Measurements from ENCODE around the gene FAM174C. TPM values are rescaled to one million over a fixed set of nuclear protein-coding genes. Genes with fewer than 3 reads are reported as not detected.

The FAM174C gene
- total RNA-seq, 1 experiment from 2014 or later: 59.4 TPM

DNA sequence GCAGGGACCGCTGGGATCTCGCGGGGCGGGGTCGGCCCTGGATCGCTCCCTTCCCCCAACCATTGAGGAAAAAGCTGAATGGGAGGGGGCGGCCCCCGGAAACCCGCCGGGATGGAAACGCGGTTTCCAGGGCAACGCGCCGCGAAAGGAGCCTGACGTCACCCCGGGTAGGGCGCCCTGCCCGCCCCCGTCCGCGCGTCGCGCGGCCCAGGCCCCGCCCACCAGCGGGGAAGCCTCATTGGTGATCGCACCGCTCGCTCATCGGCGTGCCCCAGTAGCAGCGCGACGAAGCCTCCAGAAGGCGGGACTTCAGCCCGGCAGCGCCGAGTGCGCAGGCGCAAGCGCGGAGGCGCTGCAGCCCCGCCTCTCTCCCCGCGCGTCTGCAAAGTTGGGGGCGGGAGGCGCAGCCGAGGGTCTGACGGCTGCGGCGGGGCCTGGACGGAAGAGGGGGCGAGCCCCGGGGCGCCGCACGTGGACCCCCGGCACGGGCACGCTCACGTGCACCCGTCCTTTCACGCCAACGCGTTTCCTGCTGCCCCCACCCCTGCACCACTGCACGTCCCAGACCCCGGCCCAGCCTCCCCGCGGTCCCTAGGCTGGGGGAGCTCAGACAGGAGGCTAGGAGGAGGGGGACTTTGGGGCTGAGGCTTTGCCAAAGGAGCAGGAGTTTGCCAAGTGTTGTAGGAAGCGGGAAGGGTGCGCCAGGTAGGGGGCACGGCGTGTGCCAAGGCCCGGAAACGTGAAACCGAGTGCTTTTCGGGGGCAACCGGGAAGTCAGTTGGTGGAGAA lies 14.4 kb upstream of the FAM174C start:
- ATAC-seq: peak; percentile 72
- no peaks in the 10 kb centered on the region for H3K27me3 Mint-ChIP-seq (ENCODE audit: low read depth)
- peak overlapping the region; percentile 86; the same call in 1 of the 2 replicates for H3K27ac Mint-ChIP-seq
- H3K4me1 Mint-ChIP-seq: peaks cover 57% of the 10 kb centered on the region
- ChIA-PET POLR2A (interaction anchor here (0.5 to 3.6 kb wide), 5 partner anchors 8 to 230 kb away, joined by 3 to 31 read pairs (median 4); partner anchors contain the start of genes CIRBP and REEP6), CTCF (interaction anchor here (0.6 to 15.6 kb wide), 6 partner anchors 8 to 397 kb away, joined by 3 to 648 read pairs (median 4); partner anchors contain the start of genes ARHGAP45 and ATP5F1D)
- H3K36me3 Mint-ChIP-seq: peaks cover 18% of the 10 kb centered on the region
- no peaks in the 10 kb centered on the region for H3K9me3 Mint-ChIP-seq
- peak; percentile 98 for DNase-seq (ENCODE audit: low spot score)
- H3K4me3 Mint-ChIP-seq: peak overlapping the region; percentile 89
- TF ChIP-seq FOXJ3 (CRISPR knock-in tag; IDR thresholded peaks at IDR 0.05; ENCODE audit: borderline replicate concordance) (no peak), NR3C1 (CRISPR knock-in tag; conservative IDR thresholded peaks at IDR 0.05; ENCODE audit: low read depth) (no peak), ZNF121 (CRISPR knock-in tag; IDR thresholded peaks at IDR 0.05) (no peak), ETV6 (CRISPR knock-in tag; IDR thresholded peaks at IDR 0.05) (peak; percentile 72; the same call in 1 of the 2 replicates), CREB1 (CRISPR knock-in tag; IDR thresholded peaks at IDR 0.05) (no peak), SP1 (CRISPR knock-in tag; conservative IDR thresholded peaks at IDR 0.05) (peak; percentile 96), FOXP1 (CRISPR knock-in tag; IDR thresholded peaks at IDR 0.05; ENCODE audit: borderline replicate concordance) (0 out of 2 replicates have a peak, but pooled peaks have one; percentile 44), HMGA2 (CRISPR knock-in tag; IDR thresholded peaks at IDR 0.05) (no peak), NFATC4 (CRISPR knock-in tag; IDR thresholded peaks at IDR 0.05) (peak; percentile 62; the same call in 1 of the 2 replicates), OVOL2 (CRISPR knock-in tag; IDR thresholded peaks at IDR 0.05; ENCODE audit: borderline replicate concordance) (no peak), NFYB (CRISPR knock-in tag; conservative IDR thresholded peaks at IDR 0.05; ENCODE audit: low read depth) (peak; percentile 95), ZNF232 (CRISPR knock-in tag; IDR thresholded peaks at IDR 0.05) (0 out of 2 replicates have a peak, but pooled peaks have one; percentile 64), ZNF317 (CRISPR knock-in tag; IDR thresholded peaks at IDR 0.05; ENCODE audit: borderline replicate concordance, low read depth) (no peak)
- TF ChIP-seq, protein P1, sequence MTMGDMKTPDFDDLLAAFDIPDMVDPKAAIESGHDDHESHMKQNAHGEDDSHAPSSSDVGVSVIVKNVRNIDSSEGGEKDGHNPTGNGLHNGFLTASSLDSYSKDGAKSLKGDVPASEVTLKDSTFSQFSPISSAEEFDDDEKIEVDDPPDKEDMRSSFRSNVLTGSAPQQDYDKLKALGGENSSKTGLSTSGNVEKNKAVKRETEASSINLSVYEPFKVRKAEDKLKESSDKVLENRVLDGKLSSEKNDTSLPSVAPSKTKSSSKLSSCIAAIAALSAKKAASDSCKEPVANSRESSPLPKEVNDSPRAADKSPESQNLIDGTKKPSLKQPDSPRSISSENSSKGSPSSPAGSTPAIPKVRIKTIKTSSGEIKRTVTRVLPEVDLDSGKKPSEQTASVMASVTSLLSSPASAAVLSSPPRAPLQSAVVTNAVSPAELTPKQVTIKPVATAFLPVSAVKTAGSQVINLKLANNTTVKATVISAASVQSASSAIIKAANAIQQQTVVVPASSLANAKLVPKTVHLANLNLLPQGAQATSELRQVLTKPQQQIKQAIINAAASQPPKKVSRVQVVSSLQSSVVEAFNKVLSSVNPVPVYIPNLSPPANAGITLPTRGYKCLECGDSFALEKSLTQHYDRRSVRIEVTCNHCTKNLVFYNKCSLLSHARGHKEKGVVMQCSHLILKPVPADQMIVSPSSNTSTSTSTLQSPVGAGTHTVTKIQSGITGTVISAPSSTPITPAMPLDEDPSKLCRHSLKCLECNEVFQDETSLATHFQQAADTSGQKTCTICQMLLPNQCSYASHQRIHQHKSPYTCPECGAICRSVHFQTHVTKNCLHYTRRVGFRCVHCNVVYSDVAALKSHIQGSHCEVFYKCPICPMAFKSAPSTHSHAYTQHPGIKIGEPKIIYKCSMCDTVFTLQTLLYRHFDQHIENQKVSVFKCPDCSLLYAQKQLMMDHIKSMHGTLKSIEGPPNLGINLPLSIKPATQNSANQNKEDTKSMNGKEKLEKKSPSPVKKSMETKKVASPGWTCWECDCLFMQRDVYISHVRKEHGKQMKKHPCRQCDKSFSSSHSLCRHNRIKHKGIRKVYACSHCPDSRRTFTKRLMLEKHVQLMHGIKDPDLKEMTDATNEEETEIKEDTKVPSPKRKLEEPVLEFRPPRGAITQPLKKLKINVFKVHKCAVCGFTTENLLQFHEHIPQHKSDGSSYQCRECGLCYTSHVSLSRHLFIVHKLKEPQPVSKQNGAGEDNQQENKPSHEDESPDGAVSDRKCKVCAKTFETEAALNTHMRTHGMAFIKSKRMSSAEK (CRISPR knock-in tag; IDR thresholded peaks at IDR 0.05; ENCODE audit: borderline replicate concordance): no peak
- TF ChIP-seq, protein P2, sequence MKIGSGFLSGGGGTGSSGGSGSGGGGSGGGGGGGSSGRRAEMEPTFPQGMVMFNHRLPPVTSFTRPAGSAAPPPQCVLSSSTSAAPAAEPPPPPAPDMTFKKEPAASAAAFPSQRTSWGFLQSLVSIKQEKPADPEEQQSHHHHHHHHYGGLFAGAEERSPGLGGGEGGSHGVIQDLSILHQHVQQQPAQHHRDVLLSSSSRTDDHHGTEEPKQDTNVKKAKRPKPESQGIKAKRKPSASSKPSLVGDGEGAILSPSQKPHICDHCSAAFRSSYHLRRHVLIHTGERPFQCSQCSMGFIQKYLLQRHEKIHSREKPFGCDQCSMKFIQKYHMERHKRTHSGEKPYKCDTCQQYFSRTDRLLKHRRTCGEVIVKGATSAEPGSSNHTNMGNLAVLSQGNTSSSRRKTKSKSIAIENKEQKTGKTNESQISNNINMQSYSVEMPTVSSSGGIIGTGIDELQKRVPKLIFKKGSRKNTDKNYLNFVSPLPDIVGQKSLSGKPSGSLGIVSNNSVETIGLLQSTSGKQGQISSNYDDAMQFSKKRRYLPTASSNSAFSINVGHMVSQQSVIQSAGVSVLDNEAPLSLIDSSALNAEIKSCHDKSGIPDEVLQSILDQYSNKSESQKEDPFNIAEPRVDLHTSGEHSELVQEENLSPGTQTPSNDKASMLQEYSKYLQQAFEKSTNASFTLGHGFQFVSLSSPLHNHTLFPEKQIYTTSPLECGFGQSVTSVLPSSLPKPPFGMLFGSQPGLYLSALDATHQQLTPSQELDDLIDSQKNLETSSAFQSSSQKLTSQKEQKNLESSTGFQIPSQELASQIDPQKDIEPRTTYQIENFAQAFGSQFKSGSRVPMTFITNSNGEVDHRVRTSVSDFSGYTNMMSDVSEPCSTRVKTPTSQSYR (CRISPR knock-in tag; IDR thresholded peaks at IDR 0.05): no peak
- TF ChIP-seq, protein P3, sequence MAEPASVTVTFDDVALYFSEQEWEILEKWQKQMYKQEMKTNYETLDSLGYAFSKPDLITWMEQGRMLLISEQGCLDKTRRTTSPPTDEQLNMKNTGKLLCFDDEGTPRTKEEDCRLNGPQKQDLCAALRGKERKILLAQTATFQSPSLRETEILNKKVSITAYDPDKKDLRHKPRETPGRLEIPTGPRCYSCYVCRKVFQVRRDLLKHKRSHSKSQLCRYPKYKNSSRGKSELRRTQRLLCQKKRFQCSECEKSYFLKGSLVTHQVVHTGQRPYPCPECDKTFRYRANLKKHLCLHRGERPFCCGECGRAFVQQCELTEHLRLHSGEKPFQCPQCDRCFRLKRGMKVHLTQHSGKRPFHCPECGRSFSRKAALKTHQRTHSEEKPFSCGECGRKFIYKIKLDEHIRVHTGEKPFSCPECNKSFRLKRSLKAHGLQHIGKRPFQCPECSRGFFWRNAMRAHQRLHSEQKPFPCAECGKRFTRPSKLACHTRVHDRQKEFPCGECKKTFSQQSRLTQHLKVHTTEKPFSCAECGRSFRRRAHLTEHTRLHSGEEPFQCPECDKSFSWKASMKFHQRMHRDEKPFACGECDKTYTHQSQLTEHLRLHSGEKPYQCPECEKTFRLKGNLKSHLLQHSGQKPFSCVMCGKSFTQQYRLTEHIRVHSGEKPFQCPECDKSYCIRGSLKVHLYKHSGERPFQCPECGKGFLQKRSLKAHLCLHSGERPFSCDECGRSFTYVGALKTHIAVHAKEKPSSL (CRISPR knock-in tag; conservative IDR thresholded peaks at IDR 0.05): no peak
- TF ChIP-seq, protein P4, sequence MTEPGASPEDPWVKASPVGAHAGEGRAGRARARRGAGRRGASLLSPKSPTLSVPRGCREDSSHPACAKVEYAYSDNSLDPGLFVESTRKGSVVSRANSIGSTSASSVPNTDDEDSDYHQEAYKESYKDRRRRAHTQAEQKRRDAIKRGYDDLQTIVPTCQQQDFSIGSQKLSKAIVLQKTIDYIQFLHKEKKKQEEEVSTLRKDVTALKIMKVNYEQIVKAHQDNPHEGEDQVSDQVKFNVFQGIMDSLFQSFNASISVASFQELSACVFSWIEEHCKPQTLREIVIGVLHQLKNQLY (CRISPR knock-in tag; IDR thresholded peaks at IDR 0.05): no peak
- TF ChIP-seq, protein P5, sequence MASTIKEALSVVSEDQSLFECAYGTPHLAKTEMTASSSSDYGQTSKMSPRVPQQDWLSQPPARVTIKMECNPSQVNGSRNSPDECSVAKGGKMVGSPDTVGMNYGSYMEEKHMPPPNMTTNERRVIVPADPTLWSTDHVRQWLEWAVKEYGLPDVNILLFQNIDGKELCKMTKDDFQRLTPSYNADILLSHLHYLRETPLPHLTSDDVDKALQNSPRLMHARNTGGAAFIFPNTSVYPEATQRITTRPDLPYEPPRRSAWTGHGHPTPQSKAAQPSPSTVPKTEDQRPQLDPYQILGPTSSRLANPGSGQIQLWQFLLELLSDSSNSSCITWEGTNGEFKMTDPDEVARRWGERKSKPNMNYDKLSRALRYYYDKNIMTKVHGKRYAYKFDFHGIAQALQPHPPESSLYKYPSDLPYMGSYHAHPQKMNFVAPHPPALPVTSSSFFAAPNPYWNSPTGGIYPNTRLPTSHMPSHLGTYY (CRISPR knock-in tag; IDR thresholded peaks at IDR 0.05): no peak
- TF ChIP-seq, protein P6, sequence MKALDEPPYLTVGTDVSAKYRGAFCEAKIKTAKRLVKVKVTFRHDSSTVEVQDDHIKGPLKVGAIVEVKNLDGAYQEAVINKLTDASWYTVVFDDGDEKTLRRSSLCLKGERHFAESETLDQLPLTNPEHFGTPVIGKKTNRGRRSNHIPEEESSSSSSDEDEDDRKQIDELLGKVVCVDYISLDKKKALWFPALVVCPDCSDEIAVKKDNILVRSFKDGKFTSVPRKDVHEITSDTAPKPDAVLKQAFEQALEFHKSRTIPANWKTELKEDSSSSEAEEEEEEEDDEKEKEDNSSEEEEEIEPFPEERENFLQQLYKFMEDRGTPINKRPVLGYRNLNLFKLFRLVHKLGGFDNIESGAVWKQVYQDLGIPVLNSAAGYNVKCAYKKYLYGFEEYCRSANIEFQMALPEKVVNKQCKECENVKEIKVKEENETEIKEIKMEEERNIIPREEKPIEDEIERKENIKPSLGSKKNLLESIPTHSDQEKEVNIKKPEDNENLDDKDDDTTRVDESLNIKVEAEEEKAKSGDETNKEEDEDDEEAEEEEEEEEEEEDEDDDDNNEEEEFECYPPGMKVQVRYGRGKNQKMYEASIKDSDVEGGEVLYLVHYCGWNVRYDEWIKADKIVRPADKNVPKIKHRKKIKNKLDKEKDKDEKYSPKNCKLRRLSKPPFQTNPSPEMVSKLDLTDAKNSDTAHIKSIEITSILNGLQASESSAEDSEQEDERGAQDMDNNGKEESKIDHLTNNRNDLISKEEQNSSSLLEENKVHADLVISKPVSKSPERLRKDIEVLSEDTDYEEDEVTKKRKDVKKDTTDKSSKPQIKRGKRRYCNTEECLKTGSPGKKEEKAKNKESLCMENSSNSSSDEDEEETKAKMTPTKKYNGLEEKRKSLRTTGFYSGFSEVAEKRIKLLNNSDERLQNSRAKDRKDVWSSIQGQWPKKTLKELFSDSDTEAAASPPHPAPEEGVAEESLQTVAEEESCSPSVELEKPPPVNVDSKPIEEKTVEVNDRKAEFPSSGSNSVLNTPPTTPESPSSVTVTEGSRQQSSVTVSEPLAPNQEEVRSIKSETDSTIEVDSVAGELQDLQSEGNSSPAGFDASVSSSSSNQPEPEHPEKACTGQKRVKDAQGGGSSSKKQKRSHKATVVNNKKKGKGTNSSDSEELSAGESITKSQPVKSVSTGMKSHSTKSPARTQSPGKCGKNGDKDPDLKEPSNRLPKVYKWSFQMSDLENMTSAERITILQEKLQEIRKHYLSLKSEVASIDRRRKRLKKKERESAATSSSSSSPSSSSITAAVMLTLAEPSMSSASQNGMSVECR (CRISPR knock-in tag; IDR thresholded peaks at IDR 0.05; ENCODE audit: borderline replicate concordance): peak; percentile 49; the same call in 1 of the 2 replicates

All from WTC11 (cell line).